Keratinocyte (primary cell): ENCODE results near the gene SLK.

Experiments used
- EZH2 ChIP-seq: IDR thresholded peaks from one replicate; pipeline ENCODE4 v1.6.1; 2012; ENCODE audit warnings: inconsistent platforms, mild to moderate bottlenecking, low read length, moderate library complexity
- TF ChIP-seq, protein P1 (sequence below), 3 experiments: IDR thresholded peaks in 1 of 3; conservative IDR thresholded peaks in 1 of 3; optimal IDR thresholded peaks in 1 of 3; 2 replicates in 2 of 3; 3 replicates in 1 of 3; pipeline versions ENCODE3 to v1.5.1; 2011; ENCODE audit warnings: low read length in 3 of 3, mild to moderate bottlenecking in 3 of 3, moderate library complexity in 2 of 3, control low read depth in 1 of 3, inconsistent platforms in 1 of 3; ENCODE audit not compliant: insufficient read depth in 2 of 3; ENCODE audit errors: extremely low read depth in 1 of 3

DNA sequence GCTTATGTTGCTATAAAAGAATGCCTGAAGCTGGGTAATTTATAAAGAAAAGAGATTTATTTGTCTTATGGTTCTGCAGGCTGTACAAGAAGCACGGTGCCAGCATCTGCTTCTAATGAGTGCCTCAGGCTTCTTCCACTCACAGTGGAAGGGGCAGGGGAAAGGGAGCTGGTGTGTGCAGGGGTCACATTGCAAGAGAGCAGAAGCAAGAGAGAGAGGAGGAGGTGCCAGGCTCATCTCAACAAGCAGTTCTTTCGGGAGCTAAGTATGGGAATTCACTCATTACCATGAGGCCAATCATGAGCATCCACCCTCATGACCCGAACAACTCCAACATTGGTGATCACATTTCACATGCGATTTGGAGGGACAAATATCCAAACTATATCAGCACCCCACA, 17.2 kb upstream of the SLK start:
- TF ChIP-seq, protein P1, sequence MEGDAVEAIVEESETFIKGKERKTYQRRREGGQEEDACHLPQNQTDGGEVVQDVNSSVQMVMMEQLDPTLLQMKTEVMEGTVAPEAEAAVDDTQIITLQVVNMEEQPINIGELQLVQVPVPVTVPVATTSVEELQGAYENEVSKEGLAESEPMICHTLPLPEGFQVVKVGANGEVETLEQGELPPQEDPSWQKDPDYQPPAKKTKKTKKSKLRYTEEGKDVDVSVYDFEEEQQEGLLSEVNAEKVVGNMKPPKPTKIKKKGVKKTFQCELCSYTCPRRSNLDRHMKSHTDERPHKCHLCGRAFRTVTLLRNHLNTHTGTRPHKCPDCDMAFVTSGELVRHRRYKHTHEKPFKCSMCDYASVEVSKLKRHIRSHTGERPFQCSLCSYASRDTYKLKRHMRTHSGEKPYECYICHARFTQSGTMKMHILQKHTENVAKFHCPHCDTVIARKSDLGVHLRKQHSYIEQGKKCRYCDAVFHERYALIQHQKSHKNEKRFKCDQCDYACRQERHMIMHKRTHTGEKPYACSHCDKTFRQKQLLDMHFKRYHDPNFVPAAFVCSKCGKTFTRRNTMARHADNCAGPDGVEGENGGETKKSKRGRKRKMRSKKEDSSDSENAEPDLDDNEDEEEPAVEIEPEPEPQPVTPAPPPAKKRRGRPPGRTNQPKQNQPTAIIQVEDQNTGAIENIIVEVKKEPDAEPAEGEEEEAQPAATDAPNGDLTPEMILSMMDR (optimal IDR thresholded peaks at IDR 0.05 in 1 of 3, IDR thresholded peaks at IDR 0.05 in 1 of 3, conservative IDR thresholded peaks at IDR 0.05 in 1 of 3; ENCODE audit: extremely low read depth in 1 of 3, insufficient read depth in 2 of 3, low read length in 3 of 3): no peak
- TF ChIP-seq EZH2: no peak
